Activated naive CD4-positive, alpha-beta T cell treated with anti-CD3 and anti-CD28 coated beads, Interleukin-2, amount 50 U/mL, for 24 hours (primary cell): ENCODE results near the gene SSH2.

Experiments used
- H3K27ac Mint-ChIP-seq: one replicate; pipeline ENCODE4 v1.8.0; 2021; ENCODE audit warnings: mild to moderate bottlenecking, mixed read lengths
- H3K27me3 Mint-ChIP-seq: one replicate; pipeline ENCODE4 v1.8.0; 2021; ENCODE audit warnings: mixed read lengths
- H3K36me3 Mint-ChIP-seq: one replicate; pipeline ENCODE4 v1.8.0; 2021; ENCODE audit warnings: mixed read lengths
- H3K4me1 Mint-ChIP-seq: one replicate; pipeline ENCODE4 v1.8.0; 2021; ENCODE audit warnings: mixed read lengths
- H3K4me3 Mint-ChIP-seq: one replicate; pipeline ENCODE4 v1.8.0; 2021; ENCODE audit warnings: mild to moderate bottlenecking, mixed read lengths
- H3K9me3 Mint-ChIP-seq: one replicate; pipeline ENCODE4 v1.8.0; 2021; ENCODE audit warnings: mixed read lengths

The SSH2 gene

DNA sequence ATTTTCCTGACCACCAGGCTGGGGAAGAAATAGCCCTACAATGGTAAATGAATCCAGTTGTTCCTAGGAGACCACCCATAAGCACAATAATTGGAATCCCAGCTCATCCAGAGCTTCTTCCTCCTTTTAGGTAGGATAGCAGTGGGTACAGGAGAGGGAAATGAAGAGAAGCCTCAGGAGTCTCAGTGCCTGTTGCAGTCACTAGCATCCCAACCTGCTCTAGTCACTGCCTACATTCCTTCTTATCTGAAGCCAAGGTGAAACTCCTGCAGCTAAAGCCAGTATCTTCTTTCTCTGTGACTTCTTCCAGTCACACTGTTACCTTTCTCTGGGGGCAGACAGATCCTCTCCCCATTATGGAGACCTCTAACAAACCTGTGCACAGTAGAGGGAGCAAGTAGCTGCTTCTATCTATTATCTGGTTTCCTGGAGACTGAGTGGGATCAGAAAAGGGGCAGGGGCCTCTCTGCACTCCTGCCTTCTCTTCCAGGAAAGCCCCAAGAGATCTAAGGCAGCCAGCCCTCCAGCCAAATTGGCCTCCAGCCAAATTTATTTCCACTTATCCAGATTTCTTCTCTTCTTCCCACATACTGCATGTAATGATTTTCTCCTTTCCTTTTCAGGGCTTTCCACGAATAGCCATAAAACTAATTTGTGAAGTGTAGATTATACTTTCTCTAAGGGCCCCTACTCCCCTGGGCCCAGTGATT lies 85.5 kb downstream of the SSH2 start:
- Mint-ChIP-seq H3K4me1 (peaks cover 4% of the 10 kb centered on the region), H3K27ac (peak overlapping the region; percentile 17), H3K36me3 (peaks cover 4% of the 10 kb centered on the region), H3K27me3 (no peaks in the 10 kb centered on the region), H3K4me3 (no peak overlapping the region), H3K9me3 (no peaks in the 10 kb centered on the region)

DNA sequence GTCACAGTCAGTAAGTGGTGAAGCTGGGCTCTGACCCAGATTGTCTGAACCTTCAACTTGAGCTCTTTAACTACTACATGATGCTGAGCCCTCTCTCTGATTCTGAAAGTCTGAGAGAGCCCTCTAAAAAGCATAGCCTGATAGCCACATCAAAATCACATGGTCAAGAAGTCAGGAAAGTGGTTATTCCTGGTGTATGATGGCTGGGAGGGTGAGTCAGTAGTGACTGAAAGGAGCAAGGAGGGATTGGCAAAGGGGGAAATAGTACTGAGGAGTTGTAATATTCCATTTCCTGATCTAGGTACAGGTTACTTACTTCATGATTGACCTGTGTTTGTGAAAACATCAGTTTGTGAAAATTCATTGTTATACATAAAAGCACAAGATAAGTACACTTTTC lies 89.1 kb downstream of the SSH2 start:
- peaks cover 4% of the 10 kb centered on the region for H3K4me1 Mint-ChIP-seq
- no peak overlapping the region for H3K27ac Mint-ChIP-seq
- no peaks in the 10 kb centered on the region for H3K27me3 Mint-ChIP-seq
- no peak overlapping the region for H3K4me3 Mint-ChIP-seq
- H3K9me3 Mint-ChIP-seq, result no peaks in the 10 kb centered on the region
- H3K36me3 Mint-ChIP-seq, result no peaks in the 10 kb centered on the region

DNA sequence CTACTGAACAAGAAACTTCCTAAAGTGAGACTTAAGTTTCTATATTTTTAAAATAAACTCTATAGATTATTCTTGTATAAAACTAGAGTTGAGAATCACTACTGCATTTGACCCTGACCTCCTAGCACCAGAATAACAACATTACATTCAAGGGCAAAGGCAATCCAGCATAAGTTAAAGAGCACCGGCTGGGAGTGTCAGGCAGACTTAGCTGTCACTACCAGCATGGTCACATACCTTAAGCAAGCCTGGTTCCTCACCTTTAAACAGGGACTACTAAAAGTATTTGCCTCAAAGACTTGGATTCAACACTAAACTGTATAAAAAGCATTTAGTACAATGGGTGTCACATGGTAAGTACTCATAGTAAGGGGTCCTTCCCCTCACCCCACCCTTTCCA lies 90.4 kb downstream of the SSH2 start:
- H3K4me3 Mint-ChIP-seq, result no peak overlapping the region
- no peaks in the 10 kb centered on the region for H3K36me3 Mint-ChIP-seq
- no peaks in the 10 kb centered on the region for H3K4me1 Mint-ChIP-seq
- H3K27me3 Mint-ChIP-seq, result no peaks in the 10 kb centered on the region
- no peaks in the 10 kb centered on the region for H3K9me3 Mint-ChIP-seq
- no peak overlapping the region for H3K27ac Mint-ChIP-seq

DNA sequence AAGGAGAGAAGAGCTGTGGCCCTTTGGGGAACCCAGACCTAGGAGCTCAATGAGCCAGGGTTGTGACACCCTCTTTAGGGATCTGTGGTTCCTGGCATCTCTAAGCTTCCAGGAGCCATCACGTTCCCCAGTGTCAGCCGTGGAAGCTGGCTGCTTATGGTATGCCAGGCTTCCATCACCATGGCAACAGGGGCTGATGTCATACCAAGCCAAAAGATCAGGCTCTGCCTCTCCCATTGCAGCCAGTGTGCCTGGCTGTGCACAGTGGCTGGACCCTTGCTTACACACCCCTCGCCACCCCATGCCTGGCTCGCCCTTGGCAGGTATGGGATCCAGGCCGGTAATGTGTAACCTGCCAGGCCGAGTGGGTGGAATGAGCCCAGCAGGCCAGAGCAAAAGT lies 91.1 kb downstream of the SSH2 start:
- no peaks in the 10 kb centered on the region for H3K36me3 Mint-ChIP-seq
- no peaks in the 10 kb centered on the region for H3K27me3 Mint-ChIP-seq
- no peaks in the 10 kb centered on the region for H3K4me1 Mint-ChIP-seq
- H3K9me3 Mint-ChIP-seq, result no peaks in the 10 kb centered on the region
- H3K4me3 Mint-ChIP-seq, result no peak overlapping the region
- H3K27ac Mint-ChIP-seq, result no peak overlapping the region

DNA sequence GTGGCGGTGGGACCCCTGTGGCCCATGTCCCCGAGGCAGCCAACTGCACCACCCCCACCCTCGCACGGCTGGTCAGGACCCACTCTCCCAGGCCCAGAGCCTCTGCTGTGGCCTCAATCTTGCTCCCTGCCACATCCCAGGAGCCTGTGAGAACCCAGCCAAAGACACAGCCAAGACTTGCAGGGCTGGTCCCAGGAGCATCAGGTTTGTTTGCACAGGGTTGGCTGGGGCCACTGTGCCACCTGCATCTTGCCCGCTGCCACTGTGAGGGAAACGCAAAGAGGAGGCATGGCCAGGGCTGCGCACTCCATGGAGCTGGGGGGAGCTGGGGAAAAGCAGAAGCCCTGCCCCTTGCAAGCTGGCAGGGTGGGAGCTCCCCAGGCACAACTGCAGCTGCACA lies 92.5 kb downstream of the SSH2 start:
- H3K4me1 Mint-ChIP-seq, result no peaks in the 10 kb centered on the region

DNA sequence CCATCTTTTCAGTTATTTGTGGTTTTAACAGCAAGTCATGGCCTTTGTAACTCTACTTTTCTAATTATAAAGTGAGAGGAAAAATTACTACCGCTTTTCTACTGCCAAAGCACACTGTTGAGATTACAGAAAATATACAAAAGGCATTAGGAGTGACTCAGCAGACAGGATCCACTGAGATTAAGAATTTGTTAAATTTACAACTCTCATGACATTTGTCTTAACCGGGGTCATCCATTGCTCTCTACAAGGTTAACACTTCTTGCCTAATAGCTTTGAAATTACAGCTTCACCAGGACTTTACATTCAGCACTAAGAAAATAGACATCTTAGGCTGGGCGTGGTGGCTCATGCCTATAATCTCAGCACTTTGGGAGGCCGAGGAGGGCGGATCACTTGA lies 93.4 kb downstream of the SSH2 start:
- Mint-ChIP-seq H3K4me1 (no peaks in the 10 kb centered on the region), H3K9me3 (no peaks in the 10 kb centered on the region)

More for the DNA sequence above, 92.5 kb downstream of the SSH2 start:
- H3K36me3 Mint-ChIP-seq, result peaks cover 4% of the 10 kb centered on the region
- H3K27me3 Mint-ChIP-seq, result no peaks in the 10 kb centered on the region
- no peak overlapping the region for H3K27ac Mint-ChIP-seq
- H3K4me3 Mint-ChIP-seq, result no peak overlapping the region
- H3K9me3 Mint-ChIP-seq, result no peaks in the 10 kb centered on the region

DNA sequence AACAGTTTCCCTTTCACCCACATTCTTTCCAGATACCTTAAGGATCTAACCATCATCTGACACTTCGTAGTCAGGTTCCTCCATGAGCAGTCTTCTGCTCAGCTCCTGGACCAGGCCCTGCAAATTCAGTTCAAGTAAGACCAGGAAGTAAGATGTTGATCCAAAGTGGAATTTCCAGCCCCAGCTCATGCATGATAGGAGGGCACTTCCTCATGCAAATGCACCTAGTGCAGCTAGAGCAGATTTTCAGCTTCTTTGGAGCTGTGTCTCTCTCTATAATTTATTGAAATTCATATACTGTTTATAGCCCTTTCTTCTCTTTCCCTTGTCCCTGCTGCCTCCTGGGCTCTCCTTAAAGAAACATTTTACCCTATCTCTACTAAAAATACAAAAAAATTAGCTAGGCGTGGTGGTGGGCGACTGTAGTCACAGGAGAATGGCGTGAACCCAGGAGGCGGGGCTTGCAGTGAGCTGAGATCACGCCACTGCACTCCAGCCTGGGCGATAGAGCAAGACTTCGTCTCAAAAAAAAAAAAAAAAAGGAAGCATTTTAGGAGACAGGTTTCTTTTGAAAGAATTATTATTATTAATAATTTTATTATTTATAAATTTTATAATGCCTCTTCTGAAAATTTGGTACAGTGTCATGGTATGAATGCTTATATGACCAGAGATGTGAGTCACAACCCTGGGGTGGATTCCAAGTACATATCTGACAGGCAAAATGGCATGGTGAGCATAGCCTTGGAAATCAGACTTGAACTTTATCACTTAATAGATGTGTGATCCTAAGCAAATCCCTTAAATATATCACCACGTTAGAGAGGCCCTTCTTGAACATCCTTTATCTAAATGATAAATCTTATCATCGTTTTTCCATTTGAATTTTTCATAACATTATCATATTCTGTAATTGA lies 94.3 kb downstream of the SSH2 start:
- Mint-ChIP-seq H3K27me3 (no peaks in the 10 kb centered on the region), H3K36me3 (peaks cover 4% of the 10 kb centered on the region), H3K27ac (no peak overlapping the region), H3K4me1 (peaks cover 3% of the 10 kb centered on the region), H3K9me3 (no peaks in the 10 kb centered on the region), H3K4me3 (no peak overlapping the region)

More for the DNA sequence above, 93.4 kb downstream of the SSH2 start:
- Mint-ChIP-seq H3K27me3 (no peaks in the 10 kb centered on the region), H3K27ac (no peak overlapping the region), H3K4me3 (no peak overlapping the region), H3K36me3 (peaks cover 4% of the 10 kb centered on the region)

DNA sequence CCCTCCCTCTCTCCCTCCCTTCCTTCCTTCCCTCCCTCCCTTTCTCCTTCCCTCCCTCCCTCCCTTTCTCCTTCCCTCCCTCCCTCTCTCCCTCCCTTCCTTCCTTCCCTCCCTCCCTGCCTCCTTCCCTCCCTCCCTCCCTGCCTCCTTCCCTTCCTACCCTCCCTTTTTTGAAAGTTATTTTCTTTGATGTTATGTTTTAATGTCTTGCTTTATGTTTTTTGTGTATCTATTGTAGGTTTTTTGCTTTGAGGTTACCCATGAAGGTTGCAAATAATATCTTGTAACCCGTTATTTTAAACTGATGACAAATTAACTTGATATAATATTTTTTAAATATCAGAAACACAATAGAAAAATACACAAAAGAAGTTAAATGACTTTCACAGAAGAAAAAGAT lies 96.2 kb downstream of the SSH2 start:
- H3K4me1 Mint-ChIP-seq, result peaks cover 19% of the 10 kb centered on the region
- H3K9me3 Mint-ChIP-seq, result no peaks in the 10 kb centered on the region
- no peak overlapping the region for H3K4me3 Mint-ChIP-seq
- no peak overlapping the region for H3K27ac Mint-ChIP-seq
- H3K36me3 Mint-ChIP-seq, result peaks cover 4% of the 10 kb centered on the region
- no peaks in the 10 kb centered on the region for H3K27me3 Mint-ChIP-seq

DNA sequence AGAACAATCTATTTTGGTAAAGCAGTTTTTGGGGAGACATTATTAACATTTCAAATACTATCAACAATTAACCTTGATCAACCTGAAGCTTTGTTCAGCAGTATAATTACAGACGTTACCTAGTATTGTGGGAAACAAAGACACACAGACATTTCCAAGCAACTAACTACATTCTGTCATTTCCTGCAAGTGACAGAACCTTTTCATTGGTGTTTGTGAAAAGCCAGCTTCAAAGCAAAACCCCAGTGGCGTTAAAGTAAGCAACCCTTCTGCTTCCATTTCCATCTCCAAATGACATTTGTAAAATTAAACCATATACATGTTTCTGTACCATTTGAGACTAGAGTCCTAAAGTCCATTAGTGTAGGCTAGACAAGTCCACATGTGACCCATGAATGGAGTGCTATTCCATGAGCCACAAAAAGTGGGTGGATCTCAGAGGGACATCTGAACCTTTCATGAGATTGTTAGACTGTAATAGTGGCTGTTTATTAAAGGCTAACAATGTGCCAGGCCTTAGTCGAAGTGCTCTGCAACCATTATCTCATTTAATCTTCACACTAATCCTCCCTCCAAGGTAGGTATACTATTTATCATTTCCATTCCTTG lies 101.2 kb downstream of the SSH2 start:
- Mint-ChIP-seq H3K27ac (peak overlapping the region; percentile 4), H3K36me3 (peaks cover 4% of the 10 kb centered on the region), H3K4me1 (peaks cover 50% of the 10 kb centered on the region), H3K4me3 (no peak overlapping the region), H3K27me3 (no peaks in the 10 kb centered on the region), H3K9me3 (no peaks in the 10 kb centered on the region)

DNA sequence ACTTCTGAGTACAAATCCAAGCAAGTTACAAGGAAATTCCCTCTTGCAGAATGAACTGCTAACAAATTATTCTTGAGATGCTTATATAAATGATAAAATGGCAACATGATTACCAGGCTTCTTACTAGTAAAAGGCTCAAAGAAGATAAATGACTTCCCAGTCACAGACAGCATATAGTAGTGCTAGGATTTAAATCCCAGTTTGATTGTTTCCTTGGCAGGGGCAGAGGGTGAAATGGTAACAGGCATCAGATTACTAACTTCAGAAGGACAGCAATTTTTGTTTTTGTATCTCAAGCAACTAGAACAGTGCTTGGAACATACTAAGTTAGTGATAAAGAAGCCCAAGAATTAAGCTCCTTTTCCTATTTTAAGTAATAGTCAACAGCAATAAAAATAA lies 102.8 kb downstream of the SSH2 start:
- H3K4me3 Mint-ChIP-seq, result no peak overlapping the region
- H3K27ac Mint-ChIP-seq, result no peak overlapping the region
- no peaks in the 10 kb centered on the region for H3K9me3 Mint-ChIP-seq
- H3K4me1 Mint-ChIP-seq, result peaks cover 50% of the 10 kb centered on the region
- no peaks in the 10 kb centered on the region for H3K27me3 Mint-ChIP-seq
- H3K36me3 Mint-ChIP-seq, result peaks cover 1% of the 10 kb centered on the region

DNA sequence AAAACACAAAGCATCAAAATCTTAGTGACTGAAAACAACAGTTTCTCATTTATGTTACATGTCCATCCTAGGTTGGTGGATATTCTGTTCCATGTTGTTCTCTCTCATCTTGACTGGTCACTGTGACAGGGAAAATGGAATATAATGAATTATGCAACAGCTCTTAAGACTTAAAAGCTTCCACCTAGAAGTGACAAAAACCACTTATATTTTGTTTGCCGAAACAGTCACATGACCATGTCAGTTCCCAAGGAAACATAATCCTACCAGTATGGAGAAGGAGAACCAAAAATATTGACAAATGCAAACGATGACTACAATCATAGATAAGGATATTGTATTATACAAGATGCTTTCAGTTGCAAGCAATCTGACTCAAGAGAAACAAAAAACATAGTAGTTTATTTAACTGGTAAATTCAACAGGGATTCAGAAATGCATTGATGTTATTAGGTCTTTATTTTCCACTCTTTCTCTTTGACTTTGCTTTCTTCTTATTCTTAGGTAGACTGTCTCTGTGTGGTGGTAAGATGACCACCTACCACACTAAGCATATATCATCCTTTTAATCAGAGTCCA lies 103.8 kb downstream of the SSH2 start:
- Mint-ChIP-seq H3K4me1 (peaks cover 50% of the 10 kb centered on the region), H3K4me3 (no peak overlapping the region), H3K36me3 (peaks cover 1% of the 10 kb centered on the region), H3K27ac (peak overlapping the region; percentile 43), H3K27me3 (no peaks in the 10 kb centered on the region), H3K9me3 (no peaks in the 10 kb centered on the region)

DNA sequence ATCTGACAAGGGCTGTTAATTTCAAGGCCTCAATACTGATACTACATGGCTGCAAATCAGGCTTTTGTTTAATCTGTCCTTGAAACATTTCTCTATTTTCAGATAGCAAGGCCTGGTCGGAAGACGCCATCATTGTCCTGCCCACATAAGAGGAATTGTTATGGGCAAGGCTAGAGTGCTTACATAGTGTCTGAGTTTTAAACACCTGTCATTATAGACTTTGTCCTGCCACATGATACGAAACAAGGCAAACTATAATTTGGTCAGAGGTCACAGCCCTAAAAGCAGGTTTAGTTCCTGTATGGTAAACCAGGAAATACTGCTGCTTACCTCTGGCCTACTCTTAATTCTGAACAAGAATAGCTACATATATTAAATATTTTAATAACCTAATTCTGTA lies 104.4 kb downstream of the SSH2 start:
- no peak overlapping the region for H3K4me3 Mint-ChIP-seq
- H3K27me3 Mint-ChIP-seq, result no peaks in the 10 kb centered on the region
- peaks cover 1% of the 10 kb centered on the region for H3K36me3 Mint-ChIP-seq
- no peak overlapping the region for H3K27ac Mint-ChIP-seq
- H3K4me1 Mint-ChIP-seq, result peaks cover 46% of the 10 kb centered on the region
- H3K9me3 Mint-ChIP-seq, result no peaks in the 10 kb centered on the region

DNA sequence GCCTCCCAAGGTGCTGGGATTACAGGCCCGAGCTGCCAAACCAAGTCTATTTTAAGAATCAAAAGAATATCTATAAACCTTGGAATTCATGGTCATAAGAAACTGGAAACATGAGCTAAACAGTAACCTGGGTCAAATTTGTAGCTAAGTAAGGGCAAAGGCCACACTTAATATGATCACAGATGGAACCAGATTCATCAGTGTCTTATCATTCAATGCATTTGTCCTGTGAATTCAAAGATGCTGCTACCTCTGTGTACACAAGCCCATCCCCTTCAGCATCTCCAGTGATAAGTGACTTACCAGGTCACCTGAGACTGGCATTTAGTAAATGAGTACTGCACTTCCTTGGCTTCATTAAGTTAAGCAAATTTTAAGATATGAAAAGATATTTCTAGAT lies 108.1 kb downstream of the SSH2 start:
- no peaks in the 10 kb centered on the region for H3K27me3 Mint-ChIP-seq
- no peak overlapping the region for H3K27ac Mint-ChIP-seq
- H3K36me3 Mint-ChIP-seq, result peaks cover 3% of the 10 kb centered on the region
- no peaks in the 10 kb centered on the region for H3K9me3 Mint-ChIP-seq
- H3K4me1 Mint-ChIP-seq, result peaks cover 21% of the 10 kb centered on the region
- no peak overlapping the region for H3K4me3 Mint-ChIP-seq

DNA sequence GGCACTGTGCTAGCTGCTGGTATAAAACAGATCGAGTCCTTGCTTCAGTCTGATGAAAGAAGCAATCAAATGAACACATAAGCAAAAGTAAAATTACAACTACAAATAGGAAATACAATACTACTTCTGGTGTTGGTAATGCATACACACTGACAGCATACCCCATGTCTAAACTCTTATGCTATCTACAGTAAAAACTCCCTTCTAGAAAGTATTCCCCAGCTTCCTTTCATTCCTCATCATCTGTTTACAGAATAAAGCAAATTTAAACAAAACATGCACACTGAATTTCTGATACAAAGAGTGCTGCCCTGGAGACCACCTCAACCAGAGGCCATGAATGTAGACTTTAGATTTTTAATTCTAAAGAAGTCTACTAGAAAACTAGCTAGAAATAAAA lies 109.6 kb downstream of the SSH2 start:
- Mint-ChIP-seq H3K27me3 (no peaks in the 10 kb centered on the region), H3K4me1 (peaks cover 12% of the 10 kb centered on the region), H3K36me3 (peaks cover 3% of the 10 kb centered on the region), H3K27ac (no peak overlapping the region), H3K4me3 (no peak overlapping the region), H3K9me3 (no peaks in the 10 kb centered on the region)

DNA sequence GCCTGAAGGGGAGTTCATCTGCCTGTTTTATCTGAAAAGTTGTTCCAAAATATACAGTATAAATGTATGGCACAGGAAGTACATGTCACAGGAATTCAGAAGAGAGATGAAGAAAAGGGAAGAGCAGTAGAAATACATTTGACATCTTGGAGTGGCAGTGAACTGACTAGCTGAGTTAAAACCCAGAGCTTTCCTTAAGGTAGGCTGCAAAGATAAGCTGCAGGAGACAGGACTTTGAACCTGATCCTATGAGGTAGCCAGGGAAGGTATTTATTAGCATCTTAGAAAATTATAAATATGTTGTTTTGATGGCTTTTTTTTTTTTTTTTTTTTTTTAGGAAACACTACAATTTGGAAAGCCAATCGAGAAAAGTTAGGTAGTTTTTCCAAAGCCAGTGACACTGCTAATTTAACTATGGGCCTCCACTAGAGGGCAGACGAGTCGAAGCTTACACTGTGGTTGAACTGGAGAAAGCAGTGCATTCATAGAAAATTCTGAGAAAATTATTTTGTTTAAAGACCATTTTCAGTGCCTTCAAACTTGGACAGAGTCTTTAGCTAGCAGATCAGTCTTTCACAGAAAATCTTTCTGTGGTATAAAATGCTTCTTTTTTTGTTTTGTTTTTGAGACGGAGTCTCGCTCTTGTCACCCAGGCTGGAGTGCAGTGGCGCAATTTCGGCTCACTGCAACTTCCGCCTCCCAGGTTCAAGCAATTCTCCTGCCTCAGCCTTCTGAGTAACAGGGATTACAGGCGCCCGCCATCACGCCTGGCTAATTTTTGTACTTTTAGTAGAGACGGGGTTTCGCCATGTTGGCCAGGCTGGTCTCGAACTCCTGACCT lies 122.3 kb downstream of the SSH2 start:
- H3K9me3 Mint-ChIP-seq, result no peaks in the 10 kb centered on the region
- H3K4me3 Mint-ChIP-seq, result no peak overlapping the region
- H3K27me3 Mint-ChIP-seq, result no peaks in the 10 kb centered on the region
- H3K36me3 Mint-ChIP-seq, result no peaks in the 10 kb centered on the region
- H3K27ac Mint-ChIP-seq, result no peak overlapping the region
- peaks cover 24% of the 10 kb centered on the region for H3K4me1 Mint-ChIP-seq
